Fibroblast of villous mesenchyme (primary cell): ENCODE measurements around the gene GNS. TPM values are rescaled to one million over a fixed set of nuclear protein-coding genes. Genes with fewer than 3 reads are reported as not detected.

Experiments used
- DNase-seq: peaks from one replicate; pipeline ENCODE4 v3.0.0-alpha.2; 2010; ENCODE audit warnings: low read depth
- H3K4me3 ChIP-seq: 2 replicates; pipeline ENCODE4 v1.5.1; 2011; ENCODE audit warnings: low read depth, mild to moderate bottlenecking, low read length
- total RNA-seq: library from RNA; depleted of rRNA; stranded (reverse); fragments of >200 nt; gene quantifications from 2 replicates; pipeline ENCODE4 v1.2.3, GENCODE V29; 2012
- TF ChIP-seq, protein P1 (sequence below): IDR thresholded peaks from 2 replicates; pipeline ENCODE4 v1.5.1; 2012; ENCODE audit warnings: low read depth, mild to moderate bottlenecking, low read length; ENCODE audit not compliant: insufficient read depth

Gene GNS
- total RNA-seq, 1 donor = 166 TPM

DNA sequence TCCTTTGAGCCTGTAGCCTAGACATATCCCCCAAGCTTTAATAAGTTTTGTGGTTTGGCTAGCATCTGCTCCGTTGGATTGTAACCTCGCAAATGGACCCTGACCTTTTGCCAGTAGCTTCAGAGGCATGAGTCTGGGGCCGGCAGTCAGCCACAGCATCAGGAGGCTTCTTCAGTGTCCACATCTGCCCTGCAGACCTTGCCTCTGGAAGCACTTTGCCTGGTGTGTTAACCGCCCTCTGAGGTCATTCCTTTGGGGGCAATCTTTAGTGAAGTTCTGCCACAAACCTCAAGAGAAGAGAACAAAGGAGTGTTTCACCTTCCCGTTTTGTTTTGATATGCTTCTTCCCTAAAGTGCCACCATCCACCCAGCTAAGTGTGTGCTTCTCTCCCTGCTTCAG is 71.4 kb downstream of the GNS start:
- no peak overlapping the region for H3K4me3 ChIP-seq
- peak; percentile 91 for DNase-seq
- TF ChIP-seq, protein P1, sequence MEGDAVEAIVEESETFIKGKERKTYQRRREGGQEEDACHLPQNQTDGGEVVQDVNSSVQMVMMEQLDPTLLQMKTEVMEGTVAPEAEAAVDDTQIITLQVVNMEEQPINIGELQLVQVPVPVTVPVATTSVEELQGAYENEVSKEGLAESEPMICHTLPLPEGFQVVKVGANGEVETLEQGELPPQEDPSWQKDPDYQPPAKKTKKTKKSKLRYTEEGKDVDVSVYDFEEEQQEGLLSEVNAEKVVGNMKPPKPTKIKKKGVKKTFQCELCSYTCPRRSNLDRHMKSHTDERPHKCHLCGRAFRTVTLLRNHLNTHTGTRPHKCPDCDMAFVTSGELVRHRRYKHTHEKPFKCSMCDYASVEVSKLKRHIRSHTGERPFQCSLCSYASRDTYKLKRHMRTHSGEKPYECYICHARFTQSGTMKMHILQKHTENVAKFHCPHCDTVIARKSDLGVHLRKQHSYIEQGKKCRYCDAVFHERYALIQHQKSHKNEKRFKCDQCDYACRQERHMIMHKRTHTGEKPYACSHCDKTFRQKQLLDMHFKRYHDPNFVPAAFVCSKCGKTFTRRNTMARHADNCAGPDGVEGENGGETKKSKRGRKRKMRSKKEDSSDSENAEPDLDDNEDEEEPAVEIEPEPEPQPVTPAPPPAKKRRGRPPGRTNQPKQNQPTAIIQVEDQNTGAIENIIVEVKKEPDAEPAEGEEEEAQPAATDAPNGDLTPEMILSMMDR = no peak

DNA sequence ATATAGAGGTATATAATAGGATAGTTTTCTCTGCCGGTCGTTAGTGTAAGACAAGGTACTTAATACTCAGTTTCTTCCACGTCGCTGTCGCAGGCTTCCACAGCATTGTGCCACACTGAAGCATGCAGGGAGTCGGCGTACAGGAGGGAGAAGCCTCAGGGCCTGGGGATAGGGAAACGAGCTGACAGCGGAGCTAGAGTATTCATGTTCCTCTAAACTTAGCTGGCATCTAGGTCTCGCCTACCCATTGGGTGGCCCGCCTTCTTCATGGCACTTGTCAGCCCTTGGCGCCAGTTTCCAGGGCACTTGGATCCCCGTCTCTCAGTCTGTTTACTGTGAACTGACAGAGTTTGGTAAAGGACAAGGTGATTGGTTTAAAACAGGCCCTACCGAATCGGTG is 73.6 kb downstream of the GNS start:
- no peak overlapping the region for H3K4me3 ChIP-seq
- TF ChIP-seq, protein P1 = no peak
- DNase-seq = no peak

DNA sequence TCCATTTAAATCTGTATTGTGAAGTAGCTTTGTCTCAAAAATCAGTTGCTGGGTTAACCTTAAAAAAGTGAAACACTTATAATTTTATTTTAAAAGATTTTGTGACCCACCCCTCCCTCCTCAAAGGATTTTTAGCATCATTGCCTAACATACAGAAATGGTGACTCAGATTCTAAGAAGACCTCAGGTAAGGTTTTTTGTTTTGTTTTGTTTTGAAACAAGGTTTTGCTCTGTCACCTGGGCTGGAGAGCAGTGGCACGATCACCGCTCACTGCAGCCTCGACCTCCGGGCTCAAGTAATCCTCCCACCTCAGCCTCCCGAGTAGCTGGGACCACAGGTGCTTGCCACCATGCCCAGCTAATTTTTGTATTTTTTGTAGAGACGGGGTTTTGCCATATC is 74.2 kb downstream of the GNS start:
- TF ChIP-seq, protein P1 = no peak
- H3K4me3 ChIP-seq = no peak overlapping the region
- no peak for DNase-seq

DNA sequence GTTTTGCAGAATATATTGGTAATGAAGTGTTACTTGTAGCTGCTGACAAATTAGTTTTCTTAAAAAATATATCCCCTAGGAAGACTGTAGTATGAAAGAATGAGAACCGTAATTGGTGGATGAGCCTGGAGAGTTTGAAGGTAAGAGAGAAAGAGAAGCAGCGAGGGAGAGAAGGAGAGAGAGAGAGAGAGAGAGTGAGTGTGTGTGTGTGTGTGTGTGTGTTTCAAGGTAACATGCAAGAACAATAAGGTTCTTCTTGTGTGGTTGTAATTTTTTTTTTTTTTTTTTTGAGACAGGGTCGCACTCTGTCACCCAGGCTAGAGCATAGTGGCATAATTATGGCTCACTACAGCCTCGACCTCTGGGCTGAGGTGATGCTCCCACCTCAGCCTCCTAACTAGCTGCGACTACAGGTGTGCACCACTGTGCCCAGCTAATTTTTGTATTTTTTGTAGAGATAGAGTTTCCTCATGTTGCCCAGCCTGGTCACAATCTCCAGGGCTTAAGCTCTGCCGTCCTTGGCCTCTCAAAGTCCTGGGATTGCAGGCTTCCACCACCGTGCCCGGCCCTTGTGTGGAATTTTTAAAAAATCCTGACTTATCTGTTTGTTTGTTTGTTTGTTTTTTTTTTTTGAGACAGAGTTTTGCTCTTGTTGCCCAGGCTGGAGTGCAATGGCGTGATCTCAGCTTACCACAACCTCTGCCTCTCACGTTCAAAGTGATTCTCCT is 75.2 kb downstream of the GNS start:
- H3K4me3 ChIP-seq = no peak overlapping the region
- TF ChIP-seq, protein P1 = no peak
- DNase-seq = no peak

DNA sequence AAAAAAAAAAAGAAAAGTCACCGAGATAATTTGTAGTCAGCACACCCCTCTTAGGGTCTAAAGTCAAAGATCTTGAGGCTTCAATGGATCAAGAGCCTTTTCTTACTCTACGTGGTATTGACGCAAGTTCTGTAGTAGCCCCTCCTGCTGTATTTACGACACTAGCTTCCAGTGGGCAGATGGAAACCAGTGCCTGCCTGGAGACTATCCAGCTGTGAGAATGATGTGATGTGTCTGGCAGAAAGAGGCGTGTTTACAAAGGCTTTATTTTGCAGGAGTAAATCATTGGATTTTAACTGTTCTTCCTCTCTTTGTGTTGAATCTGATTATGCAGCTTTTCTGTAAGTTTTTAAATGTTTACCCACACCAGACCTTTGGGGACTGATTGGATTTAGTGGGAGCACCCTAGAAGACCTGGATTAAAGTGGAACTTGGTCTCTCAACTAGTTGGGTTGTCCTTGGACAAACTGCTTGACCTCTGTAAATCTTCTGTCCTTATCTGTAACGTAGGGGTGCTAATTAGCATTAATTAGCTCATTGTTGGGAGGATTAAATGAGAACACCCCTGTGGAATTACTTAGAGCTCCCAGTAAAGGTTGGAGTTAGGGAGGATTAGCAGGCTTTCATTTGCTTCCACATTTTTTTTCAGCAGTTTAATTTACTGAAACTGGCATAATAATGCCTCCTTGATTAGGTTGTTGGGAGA is 76.5 kb downstream of the GNS start:
- DNase-seq = peak; percentile 100
- no peak overlapping the region for H3K4me3 ChIP-seq
- TF ChIP-seq, protein P1 = no peak

DNA sequence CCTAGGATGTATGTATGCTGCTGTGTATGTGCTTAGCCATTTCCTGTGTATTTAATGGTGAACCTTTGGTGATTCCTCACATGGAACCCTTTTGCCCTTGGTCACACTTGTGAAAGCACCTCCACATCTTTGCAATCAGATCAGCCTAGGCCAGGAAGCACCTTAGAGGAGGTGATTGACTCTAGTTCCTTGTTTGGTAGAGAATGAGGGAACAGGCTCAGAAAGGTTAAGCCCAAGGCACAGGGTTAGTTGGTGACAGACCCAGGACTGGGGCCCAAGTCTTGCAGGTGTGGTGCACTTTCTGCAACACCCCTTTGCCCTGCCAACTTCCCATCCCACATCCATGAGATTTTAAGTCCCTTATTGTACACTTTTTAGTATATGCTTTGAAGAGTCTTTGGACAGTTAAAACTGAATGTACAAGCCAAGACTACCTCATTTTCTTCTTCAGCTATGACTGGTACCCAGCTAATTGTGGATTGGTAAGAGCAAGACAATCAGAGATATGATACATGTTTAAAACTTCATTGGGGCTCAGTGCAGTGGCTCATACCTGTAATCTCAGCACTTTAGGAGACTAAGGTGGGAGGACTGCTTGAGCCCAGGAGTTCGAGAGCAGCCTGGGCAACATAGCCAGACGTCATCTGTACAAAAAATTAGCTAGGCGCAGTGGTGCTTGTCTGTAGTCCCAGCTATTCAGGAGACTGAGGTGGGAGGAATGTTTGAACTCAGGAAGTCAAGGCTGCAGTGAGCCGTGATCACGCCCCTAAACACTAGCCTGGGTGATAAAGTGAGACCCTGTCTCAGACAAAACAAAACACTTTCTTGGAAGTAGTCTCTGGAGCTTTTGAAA is 77.8 kb downstream of the GNS start:
- no peak overlapping the region for H3K4me3 ChIP-seq
- TF ChIP-seq, protein P1 = no peak
- DNase-seq = peak; percentile 52
